ENCODE measurements around the gene AGRN.
"Not testable (repeated sequence)": the region's sequence is repeated elsewhere in the genome, so short reads cannot be mapped to it uniquely, and the experiment has no call there.

The AGRN gene

GRCh38 chr1:1021010-1021919, 1.3 kb downstream of the AGRN start:
- DNase-seq (ENCODE audit: low spot score) = no peak

GRCh38 chr1:1021920-1022259, 2.0 kb downstream of the AGRN start:
- no peak for DNase-seq (ENCODE audit: low spot score)

- DNase-seq (ENCODE audit: low spot score) = no peak
Measured at GRCh38 chr1:1022302-1023009, 2.5 kb downstream of the AGRN start.

GRCh38 chr1:1023700-1024099, 3.8 kb downstream of the AGRN start:
- no peak for DNase-seq (ENCODE audit: low spot score)

GRCh38 chr1:1024149-1024770, 4.3 kb downstream of the AGRN start:
- no peak for DNase-seq (ENCODE audit: low spot score)

GRCh38 chr1:1024771-1025699, 5.1 kb downstream of the AGRN start:
- DNase-seq (ENCODE audit: low spot score) = no peak

GRCh38 chr1:1025730-1026129, 5.8 kb downstream of the AGRN start:
- DNase-seq (ENCODE audit: low spot score) = no peak

GRCh38 chr1:1026599-1027413, 6.9 kb downstream of the AGRN start:
- no peak for DNase-seq (ENCODE audit: low spot score)

GRCh38 chr1:1027791-1028190, 7.9 kb downstream of the AGRN start:
- no peak for DNase-seq (ENCODE audit: low spot score)

- DNase-seq (ENCODE audit: low spot score) = not testable (repeated sequence)
Measured at GRCh38 chr1:1030867-1031658, 11.1 kb downstream of the AGRN start.

- DNase-seq (ENCODE audit: low spot score) = no peak
Measured at GRCh38 chr1:1031659-1032235, 11.8 kb downstream of the AGRN start.

- DNase-seq (ENCODE audit: low spot score) = no peak
Measured at GRCh38 chr1:1032424-1032823, 12.5 kb downstream of the AGRN start.

- peak; percentile 99 for DNase-seq (ENCODE audit: low spot score)
Measured at GRCh38 chr1:1033009-1033587, 13.2 kb downstream of the AGRN start.

GRCh38 chr1:1033731-1034438, 14.0 kb downstream of the AGRN start:
- no peak for DNase-seq (ENCODE audit: low spot score)

- no peak for DNase-seq (ENCODE audit: low spot score)
Measured at GRCh38 chr1:1034439-1034781, 14.5 kb downstream of the AGRN start.

GRCh38 chr1:1035291-1035943, 15.5 kb downstream of the AGRN start:
- DNase-seq (ENCODE audit: low spot score) = no peak

- no peak for DNase-seq (ENCODE audit: low spot score)
Measured at GRCh38 chr1:1037366-1038327, 17.7 kb downstream of the AGRN start.

Measured in NAMALWA (cell line).